Smooth muscle cell (in vitro differentiated cells): ENCODE results near the gene GPC5. TPM values are rescaled to one million over a fixed set of nuclear protein-coding genes. Genes with fewer than 3 reads are reported as not detected.
"Not testable (repeated sequence)": the region's sequence is repeated elsewhere in the genome, so short reads cannot be mapped to it uniquely, and the experiment has no call there.

Source experiments
- DNase-seq: peaks from one replicate; lab custom pipeline; 2025; ENCODE audit not compliant: unreplicated experiment; lab: John Stamatoyannopoulos, UW
- H2AFZ ChIP-seq: fragments of 200-600 bp; sonication (generic); 2 replicates; pipeline ENCODE4 v1.6.0; 2016; ENCODE audit warnings: antibody characterized with exemption, low read depth, mild to moderate bottlenecking
- H3F3A ChIP-seq: fragments of 200-600 bp; sonication (generic); 2 replicates; pipeline ENCODE4 v1.6.0; 2017; ENCODE audit warnings: antibody characterized with exemption, low read depth
- H3K27ac ChIP-seq: fragments of 200-600 bp; sonication (generic); 2 replicates; pipeline ENCODE4 v1.5.1; 2016; ENCODE audit warnings: low read depth, mild to moderate bottlenecking
- H3K27me3 ChIP-seq: fragments of 200-600 bp; sonication (generic); 2 replicates; pipeline ENCODE4 v1.6.1; 2016; ENCODE audit warnings: low read depth, mild to moderate bottlenecking
- H3K36me3 ChIP-seq: fragments of 200-600 bp; sonication (generic); 2 replicates; pipeline ENCODE4 v1.5.1; 2016; ENCODE audit warnings: low read depth
- H3K4me1 ChIP-seq: fragments of 200-600 bp; sonication (generic); 2 replicates; pipeline ENCODE4 v1.5.1; 2016; ENCODE audit warnings: low read depth
- H3K4me2 ChIP-seq: fragments of 200-600 bp; sonication (generic); 2 replicates; pipeline ENCODE4 v1.6.0; 2016; ENCODE audit warnings: mild to moderate bottlenecking
- H3K4me3 ChIP-seq: fragments of 200-600 bp; sonication (generic); 2 replicates; pipeline ENCODE4 v1.5.1; 2016; ENCODE audit warnings: mild to moderate bottlenecking
- H3K79me2 ChIP-seq: fragments of 200-600 bp; sonication (generic); 2 replicates; pipeline ENCODE4 v1.6.0; 2016; ENCODE audit warnings: low read depth, mild to moderate bottlenecking
- H3K9ac ChIP-seq: fragments of 200-600 bp; sonication (generic); 2 replicates; pipeline ENCODE4 v1.6.0; 2016; ENCODE audit warnings: low read depth
- H3K9me3 ChIP-seq: fragments of 200-600 bp; sonication (generic); replicated peaks from 2 replicates; pipeline ENCODE4 v1.5.1; 2016; ENCODE audit warnings: low read depth
- H4K20me1 ChIP-seq: fragments of 200-600 bp; sonication (generic); 2 replicates; pipeline ENCODE4 v1.6.0; 2016; ENCODE audit warnings: low read depth
- CTCF ChIP-seq: fragments of 200-600 bp; sonication (generic); IDR thresholded peaks from 2 replicates; pipeline ENCODE4 v1.5.1; 2017; ENCODE audit warnings: borderline replicate concordance, mild to moderate bottlenecking, antibody characterized with exemption; ENCODE audit not compliant: insufficient read depth, poor library complexity, severe bottlenecking
- WGBS: methylation state at CpG from one replicate; pipeline ENCODE4 v1.1.7; 2016; ENCODE audit warnings: low lambda C conversion rate; 5-methylcytosine and 5-hydroxymethylcytosine counted together
- polyA plus RNA-seq: library from polyadenylated mRNA; unstranded; fragments of >200 nt; fragmentation: Nextera tagmentation; extraction: Ambion mirVana; gene quantifications from 2 replicates; pipeline ENCODE4 v1.2.1, GENCODE V29; 2016
- total RNA-seq: library from RNA; depleted of rRNA; stranded (reverse); fragments of >200 nt; gene quantifications from 2 replicates; pipeline ENCODE4 v1.2.3, GENCODE V29; 2014

GPC5 gene
- total and polyA plus RNA-seq, 2 experiments from 2014 or later, result 0.99 to 1.0 TPM

- no peaks in the 10 kb centered on the region for H3K9me3 ChIP-seq
Measured at GRCh38 chr13:91896547-91896946, 498.1 kb downstream of the GPC5 start.

GRCh38 chr13:91898986-91899385, 500.6 kb downstream of the GPC5 start:
- not testable (repeated sequence) for H3K9ac ChIP-seq, H3K9me3 ChIP-seq, DNase-seq

More at GRCh38 chr13:91896547-91896946, 498.1 kb downstream of the GPC5 start:
- H3K79me2 ChIP-seq, result no peaks in the 10 kb centered on the region
- H3K9ac ChIP-seq, result no peak overlapping the region
- DNase-seq, result no peak
- H3K36me3 ChIP-seq, result no peaks in the 10 kb centered on the region
- no peaks in the 10 kb centered on the region for H3K4me1 ChIP-seq
- no peaks in the 10 kb centered on the region for H3K27me3 ChIP-seq
- no peak for TF ChIP-seq CTCF
- no peak overlapping the region for H2AFZ ChIP-seq
- H3K27ac ChIP-seq, result no peak overlapping the region
- H3K4me2 ChIP-seq, result no peak overlapping the region
- no peaks in the 10 kb centered on the region for H4K20me1 ChIP-seq
- WGBS, result 83% methylated on average over 5 of the region's 5 CpGs
- H3K4me3 ChIP-seq, result no peak overlapping the region
- H3F3A ChIP-seq, result no peaks in the 10 kb centered on the region

GRCh38 chr13:91902291-91902690, 503.9 kb downstream of the GPC5 start:
- no peak for DNase-seq
- H3K79me2 ChIP-seq, result no peaks in the 10 kb centered on the region
- H3K9ac ChIP-seq, result no peak overlapping the region
- H3K9me3 ChIP-seq, result no peaks in the 10 kb centered on the region
- H3K27ac ChIP-seq, result no peak overlapping the region
- no peaks in the 10 kb centered on the region for H3K36me3 ChIP-seq
- no peaks in the 10 kb centered on the region for H3F3A ChIP-seq
- no peak for TF ChIP-seq CTCF
- no peaks in the 10 kb centered on the region for H3K4me1 ChIP-seq
- no peak overlapping the region for H3K4me3 ChIP-seq
- no peak overlapping the region for H3K4me2 ChIP-seq
- no peak overlapping the region for H2AFZ ChIP-seq
- H4K20me1 ChIP-seq, result no peaks in the 10 kb centered on the region
- no peaks in the 10 kb centered on the region for H3K27me3 ChIP-seq

More at GRCh38 chr13:91898986-91899385, 500.6 kb downstream of the GPC5 start:
- H3K79me2 ChIP-seq, H3K27me3 ChIP-seq, H3K36me3 ChIP-seq, H3K4me1 ChIP-seq, H2AFZ ChIP-seq, H3F3A ChIP-seq, H3K27ac ChIP-seq, H3K4me3 ChIP-seq, H3K4me2 ChIP-seq, H4K20me1 ChIP-seq: not testable (repeated sequence)

- Histone ChIP-seq H4K20me1 (no peaks in the 10 kb centered on the region), H3K9ac (no peak overlapping the region), H3K4me2 (no peak overlapping the region), H3K27me3 (no peaks in the 10 kb centered on the region), H3K79me2 (no peaks in the 10 kb centered on the region), H3K9me3 (no peaks in the 10 kb centered on the region), H3K36me3 (no peaks in the 10 kb centered on the region), H3K4me1 (no peaks in the 10 kb centered on the region), H3F3A (no peaks in the 10 kb centered on the region), H3K4me3 (no peak overlapping the region), H2AFZ (no peak overlapping the region), H3K27ac (no peak overlapping the region)
- 57% methylated on average over 1 of the region's 1 CpG for WGBS
- no peak for DNase-seq
- no peak for TF ChIP-seq CTCF
Measured at GRCh38 chr13:91904005-91904404, 505.6 kb downstream of the GPC5 start.
